Upper lobe of left lung (tissue), 6 donors: ENCODE data around the gene MPG. TPM values are rescaled to one million over a fixed set of nuclear protein-coding genes. Genes with fewer than 3 reads are reported as not detected.

Experiments
- ATAC-seq, 2 donors: fragments of 200-7000 bp; cut with Tn5 transposase; one replicate each; pipeline ENCODE4 v1.9.1; 2022; ENCODE audit warnings: mild to moderate bottlenecking in 2 of 2, moderate library complexity in 2 of 2; ENCODE audit not compliant: low FRiP score in 2 of 2
- DNase-seq, 2 donors: peaks; one replicate each; pipeline ENCODE4 v3.0.0-alpha.2; 2019 to 2020
- H3K27ac ChIP-seq, 4 donors: fragments of 200-600 bp; sonication (generic); one replicate each; pipeline ENCODE4 v1.5.1; 2016 to 2019
- H3K27me3 ChIP-seq, 4 donors: fragments of 200-600 bp; sonication (generic); one replicate each; pipeline ENCODE4 v1.5.1; 2017 to 2019
- H3K36me3 ChIP-seq, 4 donors: fragments of 200-600 bp; sonication (generic); one replicate each; pipeline ENCODE4 v1.5.1; 2016 to 2019
- H3K4me1 ChIP-seq, 4 donors: fragments of 200-600 bp; sonication (generic); one replicate each; pipeline ENCODE4 v1.5.1; 2018 to 2019
- H3K4me3 ChIP-seq, 4 donors: fragments of 200-600 bp; sonication (generic); one replicate each; pipeline ENCODE4 v1.5.1; 2017 to 2019; ENCODE audit warnings: mild to moderate bottlenecking in 2 of 4, moderate library complexity in 1 of 4
- H3K9me3 ChIP-seq, 4 donors: fragments of 200-600 bp; sonication (generic); one replicate each; pipeline ENCODE4 v1.5.1; 2018 to 2019
- EP300 ChIP-seq, 4 donors: sonication (generic); formaldehyde crosslinking; IDR thresholded peaks; one replicate each; pipeline ENCODE4 v1.5.1; 2017; ENCODE audit warnings: antibody characterized with exemption in 4 of 4, control low read depth in 2 of 4
- POLR2A ChIP-seq, 4 donors: fragments of 450-650 bp; IDR thresholded peaks; one replicate each; pipeline ENCODE4 v1.5.1; 2016 to 2017; ENCODE audit warnings: antibody characterized with exemption in 4 of 4, mild to moderate bottlenecking in 2 of 4
- POLR2AphosphoS5 ChIP-seq, 2 donors: sonication (generic); formaldehyde crosslinking; IDR thresholded peaks; one replicate each; pipeline ENCODE4 v1.5.1; 2017; ENCODE audit warnings: antibody characterized with exemption in 2 of 2
- WGBS, 2 donors: methylation state at CpG; one replicate each; pipeline ENCODE4 v1.1.5; 2017 to 2018; 5-methylcytosine and 5-hydroxymethylcytosine counted together
- total RNA-seq, 6 donors: library from RNA; depleted of rRNA in 4 of 6; stranded (reverse); fragments of >200 nt in 4 of 6; gene quantifications; one replicate each; pipeline versions ENCODE4 v1.1.0 to v1.2.1, GENCODE V29; 2016 to 2021
- TF ChIP-seq, protein P1 (sequence below), 6 experiments: fragments of 450-650 bp in 4 of 6; fragments of 200-600 bp in 2 of 6; sonication (generic) in 2 of 6; IDR thresholded peaks; one replicate each; pipeline ENCODE4 v1.5.1; 2016 to 2019; ENCODE audit warnings: antibody characterized with exemption in 6 of 6
- donor health status: DM: no; HTN: no; CAD: no; lungs with moderate emphysema.
- donor health status: DM: no; HTN: yes; CAD: no; lungs with severe emphysema.

The MPG gene
- total RNA-seq, 6 donors from 2014 or later = 52.6 to 99.0 (median 71.7) TPM

DNA sequence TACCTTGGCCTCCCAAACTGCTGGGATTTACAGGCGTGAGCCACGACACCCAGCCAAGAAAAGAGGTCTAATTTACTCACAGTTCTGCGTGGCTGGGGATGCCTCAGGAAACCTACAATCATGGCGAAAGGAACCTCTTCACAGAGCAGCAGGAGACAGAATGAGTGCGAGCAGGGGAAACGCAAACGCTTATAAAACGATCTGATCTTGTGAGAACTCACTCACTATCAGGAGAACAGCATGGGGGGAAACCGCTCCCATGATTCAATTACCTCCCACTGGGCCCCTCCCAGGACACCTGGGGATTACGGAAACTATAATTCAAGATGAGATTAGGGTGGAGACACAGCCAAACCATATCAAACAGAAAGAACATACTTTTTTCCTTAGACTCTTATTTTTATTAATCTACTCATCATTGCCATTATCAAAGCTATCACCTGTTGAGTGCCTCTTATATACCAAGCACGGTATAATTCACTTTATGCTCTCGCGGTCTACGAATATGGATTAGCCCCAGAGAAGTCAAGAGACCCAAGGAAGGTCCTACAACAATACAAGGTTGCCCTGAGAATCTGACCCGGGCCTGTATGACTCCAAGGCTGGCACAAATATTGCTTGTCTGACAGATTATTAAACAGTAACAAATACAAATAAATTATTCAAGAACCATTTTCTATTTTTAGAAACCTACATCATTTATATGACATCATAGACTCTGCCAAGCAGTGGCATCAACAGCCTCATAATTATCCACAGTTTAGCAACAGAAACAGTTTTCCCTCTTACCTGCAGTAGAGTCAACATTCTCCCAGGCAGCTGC, 27.0 kb upstream of the MPG start:
- peaks cover 3 to 29% (median 12%) of the 10 kb centered on the region in 4 donors for H3K4me1 ChIP-seq
- WGBS, 2 donors = 92 to 93% methylated on average over 15 of the region's 15 CpGs
- H3K27me3 ChIP-seq = no peaks in the 10 kb centered on the region
- ATAC-seq = no peak
- H3K9me3 ChIP-seq = no peaks in the 10 kb centered on the region
- TF ChIP-seq, protein P1, sequence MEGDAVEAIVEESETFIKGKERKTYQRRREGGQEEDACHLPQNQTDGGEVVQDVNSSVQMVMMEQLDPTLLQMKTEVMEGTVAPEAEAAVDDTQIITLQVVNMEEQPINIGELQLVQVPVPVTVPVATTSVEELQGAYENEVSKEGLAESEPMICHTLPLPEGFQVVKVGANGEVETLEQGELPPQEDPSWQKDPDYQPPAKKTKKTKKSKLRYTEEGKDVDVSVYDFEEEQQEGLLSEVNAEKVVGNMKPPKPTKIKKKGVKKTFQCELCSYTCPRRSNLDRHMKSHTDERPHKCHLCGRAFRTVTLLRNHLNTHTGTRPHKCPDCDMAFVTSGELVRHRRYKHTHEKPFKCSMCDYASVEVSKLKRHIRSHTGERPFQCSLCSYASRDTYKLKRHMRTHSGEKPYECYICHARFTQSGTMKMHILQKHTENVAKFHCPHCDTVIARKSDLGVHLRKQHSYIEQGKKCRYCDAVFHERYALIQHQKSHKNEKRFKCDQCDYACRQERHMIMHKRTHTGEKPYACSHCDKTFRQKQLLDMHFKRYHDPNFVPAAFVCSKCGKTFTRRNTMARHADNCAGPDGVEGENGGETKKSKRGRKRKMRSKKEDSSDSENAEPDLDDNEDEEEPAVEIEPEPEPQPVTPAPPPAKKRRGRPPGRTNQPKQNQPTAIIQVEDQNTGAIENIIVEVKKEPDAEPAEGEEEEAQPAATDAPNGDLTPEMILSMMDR (IDR thresholded peaks at IDR 0.05) = no peak
- TF ChIP-seq POLR2AphosphoS5 (IDR thresholded peaks at IDR 0.05) (no peak), POLR2A (IDR thresholded peaks at IDR 0.05) (no peak), EP300 (IDR thresholded peaks at IDR 0.05) (no peak)
- no peak overlapping the region for H3K27ac ChIP-seq
- peaks cover 0 to 24% (median 13%) of the 10 kb centered on the region in 4 donors for H3K36me3 ChIP-seq
- DNase-seq = no peak
- no peak overlapping the region for H3K4me3 ChIP-seq

DNA sequence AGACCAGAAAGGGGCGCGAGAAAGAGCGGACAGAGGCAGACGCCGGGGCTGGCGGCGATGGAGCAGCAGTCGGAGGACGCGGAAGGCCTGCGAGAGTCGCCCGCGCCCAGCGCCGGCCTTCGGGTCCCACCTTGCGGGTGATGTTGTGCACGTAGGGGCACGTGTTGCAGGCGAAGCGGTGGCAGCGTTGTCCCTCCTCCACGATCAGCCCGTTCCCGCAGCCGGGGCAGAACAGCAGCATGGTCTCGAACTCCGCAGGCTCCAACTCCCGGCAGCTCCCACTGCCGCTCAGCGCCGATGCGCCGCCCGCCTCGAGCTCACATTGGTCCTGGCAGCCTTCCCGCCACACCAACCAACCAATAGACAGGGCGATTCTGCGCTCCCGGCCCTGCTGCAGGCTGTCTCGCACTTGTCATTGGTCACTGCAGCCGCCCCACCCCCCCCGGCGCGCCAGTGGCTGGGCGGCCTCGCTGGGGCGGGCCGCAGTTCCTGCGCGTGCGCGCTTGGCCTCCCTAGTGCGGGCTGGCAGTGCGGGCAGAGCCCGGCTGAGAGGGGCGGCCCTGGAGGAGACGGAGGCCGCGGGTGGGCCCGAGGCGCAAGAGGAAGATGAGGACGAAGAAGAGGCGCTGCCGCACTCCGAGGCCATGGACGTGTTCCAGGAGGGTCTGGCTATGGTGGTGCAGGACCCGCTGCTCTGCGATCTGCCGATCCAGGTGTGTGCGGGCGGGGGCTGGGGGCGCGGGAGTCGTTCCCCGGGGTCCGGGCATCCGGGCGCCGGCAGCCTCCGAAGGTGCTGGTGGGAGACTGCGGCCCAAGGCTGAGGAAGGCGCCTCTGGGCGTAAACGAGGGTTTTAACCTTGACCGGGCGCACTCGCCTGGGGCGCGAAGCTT, 24.4 kb upstream of the MPG start, which contains the start of the genes POLR3K and SNRNP25:
TSS of gene POLR3K (minus strand) at position 263 of the 891 bp plus-strand sequence. CDS start at position 241, 22 bp downstream.
TSS of gene SNRNP25 (plus strand) at position 483 of the 891 bp plus-strand sequence. CDS start at position 672, 189 bp downstream.
- ATAC-seq (peak; percentile 97 to 98), DNase-seq (peak; percentile 98 to 99)
- WGBS, 2 donors = 1 to 2% methylated on average over 41 to 58 of the region's 91 CpGs
- Histone ChIP-seq H3K36me3 (peaks cover 12 to 33% (median 27%) of the 10 kb centered on the region in 4 donors), H3K4me3 (peak within 1 kb of the TSS; percentile 80 to 96 (median 90)), H3K27me3 (no peaks in the 10 kb centered on the region), H3K4me1 (peaks cover 3 to 29% (median 12%) of the 10 kb centered on the region in 4 donors), H3K9me3 (no peaks in the 10 kb centered on the region), H3K27ac (peak within 1 kb of the TSS; percentile 57 to 82 (median 80))
- TF ChIP-seq POLR2A (IDR thresholded peaks at IDR 0.05) (peak in 3 of 4 donors; percentile 17 to 84 (median 24)), EP300 (IDR thresholded peaks at IDR 0.05) (no peak), POLR2AphosphoS5 (IDR thresholded peaks at IDR 0.05) (peak; percentile 2 to 75)
- TF ChIP-seq, protein P1 (IDR thresholded peaks at IDR 0.05) = peak in 1 of 6 experiments; percentile 27

DNA sequence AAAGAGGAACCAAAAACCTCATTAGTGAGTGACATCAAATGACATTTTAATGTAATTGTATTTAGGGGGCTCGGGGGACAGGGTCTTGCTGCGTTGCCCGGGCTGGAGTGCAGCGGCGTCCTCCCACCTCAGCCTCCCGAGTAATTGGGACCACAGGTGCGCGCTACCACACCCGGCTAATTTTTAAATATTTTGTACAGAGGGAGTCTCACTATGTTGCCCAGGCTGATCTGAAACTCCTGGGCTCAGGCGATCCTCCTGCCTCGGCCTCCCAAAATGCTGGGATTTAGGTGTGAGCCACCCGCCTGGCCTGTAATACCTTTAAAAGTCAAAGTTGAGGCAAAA, 23.8 kb upstream of the MPG start:
- TF ChIP-seq, protein P1 (IDR thresholded peaks at IDR 0.05) = no peak
- TF ChIP-seq POLR2A (IDR thresholded peaks at IDR 0.05) (no peak), POLR2AphosphoS5 (IDR thresholded peaks at IDR 0.05) (no peak), EP300 (IDR thresholded peaks at IDR 0.05) (no peak)
- peak overlapping the region; percentile 49 to 96 (median 90) for H3K4me3 ChIP-seq

DNA sequence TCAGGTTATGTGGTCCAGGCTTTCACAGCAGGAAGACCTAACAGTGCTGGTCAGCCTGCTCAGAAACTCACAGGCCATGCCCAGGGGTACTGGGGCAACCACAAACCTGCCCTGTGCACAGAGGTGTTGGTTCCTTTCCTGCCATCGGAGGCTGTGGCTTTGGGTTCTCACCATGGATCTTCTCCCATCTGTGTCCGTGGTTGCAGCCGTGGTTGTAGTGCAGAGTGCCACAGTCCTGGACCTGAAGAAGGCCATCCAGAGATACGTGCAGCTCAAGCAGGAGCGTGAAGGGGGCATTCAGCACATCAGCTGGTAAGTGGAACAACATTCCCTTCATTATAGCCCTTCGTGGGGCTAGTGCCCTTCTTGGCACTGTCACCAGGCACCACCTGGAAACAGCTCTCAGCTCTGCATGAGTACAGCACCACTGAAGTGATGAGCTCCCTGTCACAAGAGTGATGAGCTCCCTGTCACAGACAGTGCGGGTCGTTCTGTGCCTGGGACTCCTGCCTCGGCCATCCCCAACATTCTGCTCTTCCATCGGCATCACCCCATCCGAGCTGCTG, 22.4 kb upstream of the MPG start:
- Histone ChIP-seq H3K4me3 (no peak overlapping the region), H3K4me1 (peaks cover 3 to 29% (median 12%) of the 10 kb centered on the region in 4 donors), H3K27me3 (no peaks in the 10 kb centered on the region), H3K9me3 (no peaks in the 10 kb centered on the region), H3K36me3 (peaks cover 13 to 54% (median 45%) of the 10 kb centered on the region in 4 donors), H3K27ac (no peak overlapping the region)
- no peak for ATAC-seq
- 88 to 92% methylated on average over 8 to 11 of the region's 11 CpGs for WGBS, 2 donors
- DNase-seq = no peak
- TF ChIP-seq, protein P1 (IDR thresholded peaks at IDR 0.05) = no peak

More for the DNA sequence above, 23.8 kb upstream of the MPG start:
- DNase-seq (no peak), ATAC-seq (no peak)
- H3K27ac ChIP-seq = peak overlapping the region in 2 of 4 donors; percentile 79 to 82
- H3K9me3 ChIP-seq = no peaks in the 10 kb centered on the region
- H3K36me3 ChIP-seq = peaks cover 13 to 40% (median 33%) of the 10 kb centered on the region in 4 donors
- peaks cover 3 to 29% (median 12%) of the 10 kb centered on the region in 4 donors for H3K4me1 ChIP-seq
- WGBS, 2 donors = 46% methylated on average over 9 to 12 of the region's 12 CpGs
- no peaks in the 10 kb centered on the region for H3K27me3 ChIP-seq
